TTC549 (cell line): ENCODE measurements around the gene KLHL11.

ENCODE experiments used
- FAIRE-seq: peaks from 2 replicates; lab custom pipeline; 2012; peaks lifted over from hg19 to GRCh38; lab: Jason Lieb, UNC

Gene KLHL11, protein sequence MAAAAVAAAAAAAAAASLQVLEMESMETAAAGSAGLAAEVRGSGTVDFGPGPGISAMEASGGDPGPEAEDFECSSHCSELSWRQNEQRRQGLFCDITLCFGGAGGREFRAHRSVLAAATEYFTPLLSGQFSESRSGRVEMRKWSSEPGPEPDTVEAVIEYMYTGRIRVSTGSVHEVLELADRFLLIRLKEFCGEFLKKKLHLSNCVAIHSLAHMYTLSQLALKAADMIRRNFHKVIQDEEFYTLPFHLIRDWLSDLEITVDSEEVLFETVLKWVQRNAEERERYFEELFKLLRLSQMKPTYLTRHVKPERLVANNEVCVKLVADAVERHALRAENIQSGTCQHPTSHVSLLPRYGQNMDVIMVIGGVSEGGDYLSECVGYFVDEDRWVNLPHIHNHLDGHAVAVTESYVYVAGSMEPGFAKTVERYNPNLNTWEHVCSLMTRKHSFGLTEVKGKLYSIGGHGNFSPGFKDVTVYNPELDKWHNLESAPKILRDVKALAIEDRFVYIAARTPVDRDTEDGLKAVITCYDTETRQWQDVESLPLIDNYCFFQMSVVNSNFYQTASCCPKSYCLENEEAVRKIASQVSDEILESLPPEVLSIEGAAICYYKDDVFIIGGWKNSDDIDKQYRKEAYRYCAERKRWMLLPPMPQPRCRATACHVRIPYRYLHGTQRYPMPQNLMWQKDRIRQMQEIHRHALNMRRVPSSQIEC

DNA sequence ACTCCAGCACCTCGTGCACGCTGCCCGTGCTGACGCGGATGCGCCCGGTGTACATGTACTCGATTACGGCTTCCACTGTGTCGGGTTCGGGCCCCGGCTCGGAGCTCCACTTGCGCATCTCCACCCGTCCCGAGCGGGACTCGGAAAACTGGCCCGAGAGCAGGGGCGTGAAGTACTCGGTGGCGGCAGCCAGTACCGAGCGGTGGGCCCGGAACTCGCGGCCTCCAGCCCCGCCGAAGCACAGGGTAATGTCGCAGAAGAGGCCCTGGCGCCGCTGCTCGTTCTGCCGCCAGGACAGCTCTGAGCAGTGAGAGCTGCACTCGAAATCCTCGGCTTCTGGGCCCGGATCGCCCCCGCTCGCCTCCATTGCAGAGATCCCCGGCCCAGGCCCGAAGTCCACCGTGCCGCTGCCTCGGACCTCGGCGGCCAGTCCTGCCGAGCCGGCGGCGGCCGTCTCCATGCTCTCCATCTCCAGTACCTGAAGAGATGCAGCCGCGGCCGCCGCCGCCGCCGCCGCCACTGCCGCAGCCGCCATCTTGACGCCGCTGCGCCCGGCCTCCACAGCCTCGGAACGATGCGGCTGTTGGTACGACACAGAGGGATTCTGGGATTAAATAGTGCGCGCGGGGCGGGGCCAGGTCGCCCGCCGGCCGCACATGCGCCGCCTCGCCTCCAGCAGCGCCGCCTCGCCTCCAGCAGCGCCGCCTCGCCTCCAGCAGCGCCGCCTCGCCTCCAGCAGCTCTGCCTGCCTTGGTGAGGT is at the start of gene KLHL11:
KLHL11 (minus strand) TSS at position 588 of the 760 bp plus-strand sequence; CDS start at position 535, 53 bp downstream.
- no peak for FAIRE-seq

DNA sequence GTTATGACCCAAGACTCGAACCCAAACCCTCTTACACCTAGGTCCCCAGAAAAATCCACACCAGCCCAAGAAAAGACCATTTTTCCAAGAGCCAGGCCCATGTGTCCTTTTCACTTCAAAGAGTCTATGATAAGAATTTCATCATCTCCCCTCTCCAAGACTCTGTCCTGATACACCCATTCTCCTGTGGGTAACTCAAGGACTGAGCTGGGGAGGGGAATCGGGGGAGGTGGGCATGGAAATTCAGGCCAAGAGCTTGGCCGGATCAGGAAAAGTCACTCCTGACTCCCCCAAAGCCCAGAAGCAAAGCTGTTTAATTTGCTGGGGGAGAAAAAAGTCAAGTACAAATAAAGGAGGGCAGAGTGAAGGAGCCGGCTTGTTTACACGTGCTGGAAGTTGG is 49.8 kb upstream of the KLHL11 start:
- no peak for FAIRE-seq

DNA sequence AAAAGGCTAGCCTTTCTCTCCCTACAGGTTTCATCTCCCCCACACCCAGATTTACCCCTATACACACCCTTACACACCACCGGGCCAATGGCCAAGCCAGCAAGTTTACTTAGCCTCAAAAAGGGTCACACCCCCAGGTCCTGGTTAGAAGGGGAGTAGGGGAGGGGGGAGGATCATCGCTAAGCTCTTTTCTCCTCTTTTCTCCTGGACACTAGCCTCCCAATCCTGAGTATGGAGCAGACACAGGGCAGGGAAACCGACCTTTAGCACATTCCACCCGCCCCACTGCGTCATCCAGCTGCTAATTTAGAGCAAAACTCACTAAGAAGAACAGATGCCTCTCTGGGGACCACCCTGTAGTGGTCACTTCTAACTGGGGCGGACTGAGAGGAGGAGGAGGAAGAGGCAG is 49.1 kb upstream of the KLHL11 start:
- no peak for FAIRE-seq

DNA sequence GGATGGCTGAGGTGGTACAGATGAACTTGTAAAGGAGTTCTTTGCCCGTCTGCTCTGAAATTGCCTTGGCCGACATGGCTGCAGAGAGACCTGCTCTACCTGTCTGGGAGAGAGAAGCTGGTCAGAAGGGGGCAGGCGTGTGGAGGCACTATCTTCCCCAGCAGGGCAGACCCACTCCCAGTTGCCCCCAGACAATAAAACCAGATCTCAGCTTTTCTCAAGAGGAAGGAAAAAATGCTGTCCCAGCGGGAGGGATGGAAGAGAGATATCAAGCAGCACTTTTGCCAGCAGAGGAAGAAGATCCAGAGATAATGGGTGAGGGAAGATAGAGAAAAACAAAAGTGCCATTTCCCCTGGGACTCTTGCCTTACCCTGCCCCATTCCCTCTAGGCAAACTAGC is 48.6 kb upstream of the KLHL11 start:
- FAIRE-seq, result no peak

DNA sequence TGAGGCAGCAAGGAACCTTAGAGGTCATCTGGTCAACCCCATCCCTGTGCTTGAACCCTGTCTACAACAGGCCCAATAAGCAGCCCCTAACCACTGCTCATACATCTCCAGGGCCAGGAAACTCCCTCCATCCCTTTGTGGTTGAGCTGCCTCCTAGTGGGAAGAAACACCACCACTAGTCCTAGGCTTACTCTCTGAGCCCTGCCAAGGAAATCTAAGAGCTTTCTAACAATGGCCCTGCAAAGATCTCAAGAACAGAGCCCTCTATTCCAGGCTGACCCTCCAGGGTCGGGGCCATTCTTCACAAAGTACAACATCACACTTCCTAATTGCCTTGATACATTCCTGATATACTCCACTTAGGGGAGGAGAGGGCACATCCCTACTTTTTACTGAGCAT is 47.7 kb upstream of the KLHL11 start:
- FAIRE-seq, result no peak

DNA sequence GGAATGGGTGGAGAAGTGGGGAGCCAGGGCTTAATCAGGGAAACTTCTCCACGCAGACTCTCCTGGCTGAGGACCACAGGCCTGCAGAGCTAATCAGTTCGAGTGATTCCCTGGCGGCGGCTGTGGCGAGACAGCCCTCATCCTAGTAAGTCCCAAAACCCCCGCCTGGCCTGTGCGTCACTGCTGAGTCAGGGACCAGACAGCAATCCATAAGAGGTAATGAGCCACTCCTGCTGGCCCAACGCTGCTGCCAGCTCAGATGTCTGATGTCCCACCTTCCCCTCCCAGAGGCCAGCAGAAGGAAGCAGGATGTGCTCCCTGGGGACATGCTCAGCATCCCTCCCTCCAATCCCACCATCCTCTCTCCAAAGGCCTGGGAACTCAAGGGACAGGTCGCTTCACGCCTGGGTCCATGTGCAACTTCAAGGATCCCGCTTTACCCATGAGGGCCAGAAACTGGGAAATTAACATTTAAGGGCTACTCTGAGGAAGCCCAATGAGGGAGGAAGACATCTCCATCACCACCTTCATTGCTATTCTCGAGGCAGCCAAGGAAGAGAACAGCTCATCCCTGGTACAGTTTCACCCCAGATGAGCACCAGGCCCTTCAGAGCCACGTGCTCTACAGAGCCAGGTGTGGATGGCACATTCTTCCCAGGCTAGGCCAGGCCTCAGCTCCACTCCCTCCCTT is 45.6 kb upstream of the KLHL11 start:
- no peak for FAIRE-seq

DNA sequence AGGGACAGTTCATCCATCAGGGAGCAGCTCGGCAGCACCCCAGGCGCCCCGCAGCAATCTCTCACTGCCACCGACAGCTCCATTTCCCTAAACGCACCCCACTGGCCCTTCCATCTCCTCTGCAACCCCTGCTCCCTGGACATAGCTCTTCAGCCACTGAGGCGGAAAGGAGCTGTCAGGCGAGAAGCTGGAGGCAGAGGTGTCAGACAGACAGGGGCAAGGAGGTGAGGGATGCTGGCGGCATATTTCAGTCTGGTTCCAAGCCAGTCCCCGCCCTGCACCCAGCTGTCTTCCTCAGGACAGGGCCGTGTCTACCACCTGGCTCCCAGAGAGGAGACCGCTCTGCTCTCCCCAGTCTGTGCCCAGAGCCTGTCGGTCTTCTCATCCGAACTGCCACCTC is 43.9 kb upstream of the KLHL11 start:
- no peak for FAIRE-seq

DNA sequence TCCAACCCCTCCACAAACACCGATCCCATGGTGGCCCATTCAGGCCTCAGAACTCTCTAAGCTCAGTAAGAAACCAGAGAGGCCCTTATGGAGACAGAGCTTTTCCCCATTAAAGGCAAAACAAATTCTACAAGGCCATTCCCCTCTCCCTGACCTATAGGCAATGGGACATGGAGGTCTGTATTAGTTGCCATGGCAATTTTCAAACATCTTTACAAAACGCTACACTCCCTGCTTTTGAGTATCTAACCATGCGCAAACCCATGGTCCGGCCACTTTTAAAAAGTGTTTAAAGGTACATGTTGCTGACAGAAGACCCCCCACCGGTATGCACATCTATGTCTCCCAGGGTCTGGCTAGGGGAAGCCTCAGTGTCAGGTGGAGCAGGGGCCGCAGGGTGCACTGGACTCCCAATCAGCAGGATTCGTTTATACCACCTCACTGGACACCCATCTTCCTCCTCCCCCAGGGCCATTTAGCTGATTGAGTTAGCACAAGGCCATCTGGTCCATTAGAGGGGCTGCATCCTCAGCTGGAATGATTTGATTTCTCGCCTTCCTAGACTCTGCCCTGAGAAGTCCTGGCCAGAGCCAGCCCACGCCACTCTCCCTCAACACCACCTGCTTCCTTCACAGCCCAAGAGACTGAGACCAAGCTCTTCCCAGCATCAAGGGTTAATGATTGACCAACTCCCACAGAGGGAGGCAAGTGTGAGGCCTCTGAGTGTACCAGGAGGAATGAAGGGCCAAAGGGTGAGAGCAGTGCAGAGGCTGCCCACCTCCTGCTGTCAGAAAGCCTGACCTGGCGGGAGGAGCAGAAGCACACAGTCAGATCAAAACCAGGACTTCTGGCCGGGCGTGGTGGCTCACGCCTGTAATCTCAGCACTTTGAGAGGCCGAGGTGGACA is 42.7 kb upstream of the KLHL11 start:
- no peak for FAIRE-seq

DNA sequence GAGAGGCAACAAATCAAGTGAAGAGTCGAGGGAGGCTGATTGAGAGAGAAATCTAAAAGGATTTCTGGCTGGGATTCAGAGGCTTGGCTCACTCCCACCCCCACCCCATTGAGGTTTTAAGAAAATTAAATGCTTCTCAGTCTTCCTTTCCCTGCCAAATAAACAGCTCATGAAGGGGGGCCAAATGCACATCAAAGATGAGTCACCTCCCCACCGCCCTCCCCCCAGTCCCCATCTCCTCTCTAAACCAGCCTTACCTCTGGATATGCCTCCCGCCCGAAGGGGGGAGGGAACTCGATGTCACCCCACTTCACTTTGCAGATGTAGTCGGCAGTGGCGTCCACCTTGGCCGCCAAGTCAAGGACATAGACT is 41.9 kb upstream of the KLHL11 start:
- no peak for FAIRE-seq

DNA sequence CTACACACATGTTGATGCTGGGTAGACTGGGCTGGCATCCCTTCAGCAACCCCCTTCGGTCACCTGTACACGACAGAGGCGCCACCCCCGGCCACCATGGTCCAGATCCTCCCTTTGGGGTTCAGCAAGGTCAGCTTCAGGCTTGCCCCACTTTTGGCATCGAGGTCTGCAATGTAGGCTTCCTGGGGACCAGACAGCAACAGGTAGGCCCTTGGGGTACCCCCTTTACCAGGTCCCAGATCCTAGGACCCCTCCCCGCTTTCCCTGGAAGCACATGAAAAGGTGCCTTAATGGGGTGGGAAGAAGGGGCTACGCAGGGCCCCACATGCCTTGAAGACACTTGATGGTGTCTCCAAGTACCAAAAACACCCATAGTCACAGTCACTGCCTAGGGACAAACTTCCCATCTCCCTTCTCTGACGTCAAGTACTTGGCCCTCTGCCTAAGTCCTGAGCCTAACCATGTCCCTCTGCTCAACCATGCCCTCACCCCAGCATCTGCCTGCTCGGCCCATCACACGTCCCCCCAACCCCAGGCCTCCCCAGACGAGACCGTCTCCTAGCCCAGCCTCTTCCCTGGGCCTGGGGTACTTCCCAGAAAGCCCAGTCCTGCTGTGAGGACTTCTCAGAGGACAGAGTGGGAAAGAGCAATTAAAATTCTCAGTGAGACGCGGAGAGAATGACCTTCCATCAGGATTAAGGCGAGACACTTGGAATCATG is 41.4 kb upstream of the KLHL11 start:
- no peak for FAIRE-seq

DNA sequence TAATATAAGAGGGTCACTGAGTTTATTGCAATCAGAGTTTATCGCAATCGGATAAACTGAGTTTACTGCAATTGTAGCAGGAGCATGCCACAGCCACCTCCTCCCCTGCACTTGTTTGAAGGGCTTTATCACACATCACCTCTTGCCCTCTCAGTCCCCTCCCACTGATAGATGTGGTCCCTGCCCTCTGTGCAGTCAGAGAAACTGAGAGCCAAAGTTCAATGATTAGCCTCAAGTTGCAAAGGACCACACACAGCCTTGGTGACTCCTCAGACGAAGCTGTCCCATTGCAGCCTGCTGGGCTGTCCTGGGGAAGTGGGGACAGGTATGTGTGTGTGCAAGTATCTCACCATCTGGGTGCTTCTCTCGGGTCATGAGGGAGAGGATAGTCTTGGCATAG is 39.9 kb upstream of the KLHL11 start:
- no peak for FAIRE-seq

DNA sequence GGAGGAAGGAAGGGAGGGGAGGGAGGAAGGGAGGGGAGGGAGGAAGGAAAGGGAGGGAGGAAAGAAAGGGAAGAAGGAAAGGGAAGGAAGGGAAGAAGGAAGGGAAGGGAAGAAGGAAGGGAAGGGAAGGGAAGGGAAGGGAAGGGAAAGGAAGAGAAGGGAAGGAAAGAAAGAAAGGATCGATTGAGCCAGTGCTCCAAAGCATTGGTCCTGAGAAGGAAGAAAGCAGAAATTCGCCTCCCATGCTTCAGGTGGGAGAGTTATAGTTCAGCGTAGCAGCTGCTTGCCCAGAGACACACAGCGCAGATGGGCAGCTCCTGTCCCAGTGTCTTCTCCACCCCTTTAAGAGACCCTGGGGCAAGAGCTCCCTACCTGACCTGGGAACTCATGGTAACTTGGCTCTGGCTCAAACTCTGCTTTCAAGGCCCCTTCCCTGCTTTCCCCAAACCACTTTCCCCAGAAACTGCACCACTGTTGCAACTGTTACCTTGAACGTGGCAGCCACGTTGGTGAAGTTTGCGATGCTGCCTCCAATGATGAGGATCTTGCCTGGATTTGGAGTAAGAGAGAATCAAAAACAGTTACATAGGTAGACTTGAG is 39.1 kb upstream of the KLHL11 start:
- no peak for FAIRE-seq

DNA sequence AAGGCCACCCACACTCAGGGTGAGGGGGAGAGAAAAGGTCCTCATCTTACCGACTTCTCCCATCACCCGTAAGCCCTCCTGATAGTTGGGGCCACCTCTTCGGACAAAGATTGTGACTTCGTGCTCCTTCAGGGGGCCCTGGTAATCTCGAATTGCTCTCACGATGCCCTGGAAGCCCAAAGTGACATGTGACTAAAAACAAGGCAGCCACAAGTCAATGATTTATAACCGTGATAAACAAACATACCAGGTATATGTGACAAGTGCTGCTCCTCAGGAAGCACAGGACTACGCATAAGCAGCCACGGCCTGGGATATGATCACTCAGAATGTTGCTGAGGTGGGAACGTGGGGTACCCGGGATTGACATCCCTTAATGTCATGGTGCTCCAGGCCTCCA is 36.4 kb upstream of the KLHL11 start:
- no peak for FAIRE-seq

DNA sequence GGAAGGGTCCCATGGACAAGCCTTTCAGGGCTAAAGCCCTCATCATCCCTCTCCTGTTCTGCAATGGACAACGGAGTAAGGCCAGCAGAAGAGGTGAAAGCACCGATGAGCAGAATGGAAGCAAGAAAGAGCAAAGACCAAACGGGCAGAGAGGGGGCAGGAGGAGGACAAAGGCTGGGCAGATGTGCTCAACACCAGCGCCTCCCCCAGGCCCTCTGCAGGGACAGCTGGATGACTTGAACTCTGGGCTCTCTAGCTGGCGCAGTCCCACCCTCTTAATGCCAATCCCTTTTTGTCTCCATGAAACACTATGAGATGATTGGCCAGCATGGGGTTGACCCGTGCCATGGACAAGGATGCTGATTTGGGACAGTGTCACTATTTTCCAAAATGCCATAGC is 31.5 kb upstream of the KLHL11 start:
- no peak for FAIRE-seq

DNA sequence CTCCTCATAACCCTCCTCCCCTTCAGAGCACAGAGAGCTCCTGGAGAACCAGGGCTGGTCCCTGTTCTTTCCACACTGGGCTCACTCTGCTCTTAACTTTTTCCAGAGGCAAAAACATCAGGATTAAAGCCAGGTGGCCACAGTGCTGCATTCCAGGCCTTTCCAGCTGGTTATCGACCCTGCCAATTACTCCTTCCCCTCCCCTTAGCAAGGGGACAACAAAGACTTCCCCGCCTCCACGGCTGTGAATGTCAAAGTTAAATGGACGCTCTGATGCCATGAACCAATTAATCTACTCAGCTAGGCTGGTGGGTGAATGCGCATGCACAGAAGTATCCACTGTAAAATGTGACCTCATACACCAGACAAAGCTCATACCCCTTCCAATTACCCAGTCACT is 30.4 kb upstream of the KLHL11 start:
- no peak for FAIRE-seq

DNA sequence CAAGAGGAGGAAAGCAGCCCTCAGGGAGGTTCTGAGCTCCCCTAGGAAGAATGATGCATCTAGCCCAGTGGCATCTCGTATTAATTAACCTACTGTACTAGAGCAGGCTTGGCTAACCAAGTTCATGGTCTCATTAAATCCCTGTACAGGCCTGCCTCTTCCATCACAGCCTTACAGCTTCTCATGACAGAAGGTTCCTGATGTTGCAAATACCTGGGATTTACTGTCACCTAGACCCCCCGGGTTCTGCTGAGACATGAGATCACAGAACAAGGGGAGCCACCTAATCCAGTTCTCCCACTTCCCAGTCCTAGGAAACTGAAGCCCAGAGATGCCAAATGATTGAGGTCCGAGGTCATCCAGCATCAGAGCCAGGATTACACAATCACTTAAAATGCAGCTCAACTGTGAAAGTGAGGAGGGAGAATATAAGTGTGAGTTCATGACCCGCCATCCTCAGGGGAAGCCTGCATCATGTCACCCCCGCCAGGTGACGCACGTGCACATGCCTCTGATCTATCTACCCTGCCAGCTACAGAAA is 29.6 kb upstream of the KLHL11 start:
- FAIRE-seq, result no peak

DNA sequence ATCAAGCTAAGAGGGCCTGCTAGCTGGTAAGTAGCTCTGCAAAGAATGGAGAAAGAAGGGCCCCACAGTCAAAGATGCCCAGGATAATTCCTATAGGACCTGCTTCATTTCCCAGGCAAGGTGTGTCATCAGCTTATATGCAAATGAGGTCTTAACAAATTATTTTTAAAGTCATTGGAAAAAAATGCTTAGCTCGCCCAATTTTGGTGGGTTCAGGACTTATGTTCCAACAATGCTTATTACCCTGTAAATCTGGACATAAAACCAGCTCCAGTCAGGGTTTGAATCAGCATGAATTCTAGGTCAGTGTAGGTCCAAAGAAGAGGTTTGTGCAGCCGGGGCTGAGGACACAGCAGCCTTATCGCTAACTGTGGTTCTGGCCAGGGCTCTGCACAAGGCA is 28.2 kb upstream of the KLHL11 start:
- FAIRE-seq, result no peak

DNA sequence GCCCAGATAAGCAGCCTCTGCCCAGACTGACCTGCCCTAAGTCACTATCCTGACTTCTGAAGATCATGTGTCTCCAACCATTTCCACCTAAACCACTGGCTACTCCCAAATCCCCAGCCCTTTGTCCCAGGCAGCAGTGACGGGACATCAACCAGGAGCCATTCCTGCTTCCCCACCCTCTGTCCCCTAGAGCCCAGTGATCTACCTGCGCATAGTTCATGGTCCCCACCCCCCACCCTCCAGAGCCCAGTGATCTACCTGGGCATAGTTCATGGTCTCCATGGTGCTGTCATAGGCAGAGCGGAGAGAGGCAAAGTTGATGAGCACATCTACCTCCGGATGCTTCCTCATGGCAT is 26.8 kb upstream of the KLHL11 start:
- no peak for FAIRE-seq

DNA sequence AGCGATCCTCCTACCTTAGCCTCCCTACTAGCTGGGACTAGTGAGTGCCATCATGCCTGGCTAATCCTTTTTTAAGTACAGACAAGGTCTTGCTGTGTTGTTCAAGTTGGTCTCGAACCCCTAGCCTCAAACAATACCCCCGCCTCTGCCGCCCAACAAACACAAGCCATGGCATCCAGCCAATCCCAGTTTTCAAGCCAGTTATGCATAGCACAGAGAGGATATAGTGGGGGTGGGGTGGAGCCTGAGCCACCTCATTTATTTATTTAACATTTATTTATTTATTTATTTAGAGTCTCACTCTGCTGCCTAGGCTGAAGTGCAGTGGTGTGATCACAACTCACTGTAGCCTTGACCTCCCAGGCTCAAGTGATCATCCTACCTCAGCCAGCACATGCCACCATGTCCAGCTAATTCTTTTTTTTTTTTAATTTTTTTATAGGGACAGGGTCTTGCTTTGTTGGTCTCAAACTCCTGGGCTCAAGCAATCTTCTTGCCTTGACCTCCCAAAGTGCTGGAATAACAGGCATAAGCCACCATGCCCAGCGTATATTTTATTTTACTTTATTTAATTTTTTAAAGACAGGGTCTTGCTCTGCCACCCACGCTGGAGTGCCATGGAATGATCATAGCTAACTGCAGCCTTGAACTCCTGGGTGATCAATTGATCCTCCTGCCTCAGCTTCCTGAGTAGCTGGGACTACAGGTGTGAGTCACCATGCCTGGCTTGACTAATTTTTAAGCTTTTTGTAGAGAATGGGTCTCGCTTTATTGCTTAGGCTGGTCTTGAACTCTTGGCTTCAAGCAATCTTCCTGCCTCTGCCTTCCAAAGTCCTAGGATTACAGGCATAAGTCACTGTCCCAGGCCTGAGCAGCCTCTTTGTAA is 26.2 kb upstream of the KLHL11 start:
- FAIRE-seq, result no peak
